ENCODE measurements around the gene MYH1. TPM values are rescaled to one million over a fixed set of nuclear protein-coding genes. Genes with fewer than 3 reads are reported as not detected.

MYH1 gene
- total and polyA plus RNA-seq, 2 of the 8 experiments (the other 6 are each of a cell fraction or from before 2014, with no cell fraction given), result not detected

DNA sequence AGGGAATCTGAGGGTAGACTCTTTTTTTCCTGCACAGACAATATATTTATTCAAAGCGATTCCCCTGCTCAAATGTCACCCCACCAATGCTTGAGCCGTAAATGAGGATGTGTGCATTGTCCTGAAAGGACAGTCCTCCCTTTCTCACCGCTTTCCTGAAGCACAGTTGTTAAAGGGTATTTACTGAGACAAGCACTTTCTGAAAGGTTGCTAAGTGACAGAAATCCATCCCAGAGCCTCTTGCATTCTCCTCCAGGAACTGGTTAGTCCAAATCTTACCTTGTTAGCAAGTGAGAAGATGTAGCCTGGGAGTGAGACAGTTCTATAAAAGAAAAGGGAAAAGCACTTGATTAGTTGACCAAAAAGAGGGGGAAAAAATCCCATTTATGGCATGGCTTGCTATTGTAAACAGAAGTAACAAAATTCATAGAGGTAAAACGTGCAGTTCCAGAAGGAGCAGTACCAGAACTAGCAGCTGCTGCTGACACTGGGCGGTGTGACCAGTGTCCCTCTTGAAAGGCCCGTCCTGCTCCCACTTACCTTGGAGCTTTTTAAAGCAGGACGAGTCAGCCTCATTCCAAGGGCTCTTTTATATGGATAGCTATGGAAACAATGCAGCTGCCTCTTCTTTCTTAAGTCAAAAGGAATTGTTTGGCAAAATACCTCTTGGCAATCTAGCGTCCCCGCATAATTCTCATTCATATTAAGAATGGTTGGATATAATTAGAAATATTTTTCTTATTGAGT, 30.9 kb upstream of the MYH1 start, which contains the start of gene MYH2:
TSS of gene MYH2 (minus strand) at position 563 of the 747 bp plus-strand sequence. CDS start 1,738 bp downstream, outside the sequence.
- peaks cover 3 to 12% (median 6%) of the 10 kb centered on the region in 4 experiments; a peak in 5 of 7 replicates for H3K4me1 ChIP-seq (replicated peaks in 1 of 4; ENCODE audit: control insufficient read depth in 3 of 4, insufficient read depth in 4 of 4, low read length in 3 of 4)
- no peak within 1 kb of the TSS for H3K56ac ChIP-seq (replicated peaks; ENCODE audit: insufficient read length, low read depth, low read length)
- peak within 1 kb of the TSS; percentile 82 for H2BK120ac ChIP-seq (replicated peaks; ENCODE audit: low read depth, low read length)
- no peak within 1 kb of the TSS for H2BK15ac ChIP-seq (ENCODE audit: low read length)
- no peaks in the 10 kb centered on the region for H3K79me2 ChIP-seq (ENCODE audit: control insufficient read depth in 1 of 2, insufficient read depth in 2 of 2, low read length in 2 of 2)
- peak within 1 kb of the TSS; percentile 45; the same call in 1 of the 2 replicates for H3K27ac ChIP-seq (ENCODE audit: low read depth, low read length)
- H3K27me3 ChIP-seq (replicated peaks in 1 of 4; ENCODE audit: control insufficient read depth in 3 of 4, extremely low read depth in 1 of 4, insufficient read depth in 3 of 4, low read length in 3 of 4), result no peaks in the 10 kb centered on the region
- ChIA-PET POLR2A (ENCODE audit: partially characterized antibody) (no interaction called here), CTCF (ENCODE audit: partially characterized antibody) (no interaction called here)
- H2BK20ac ChIP-seq (ENCODE audit: low read length), result peak within 1 kb of the TSS; percentile 24; the same call in 1 of the 2 replicates
- peak in 1 of 2 experiments; percentile 27 for DNase-seq (ENCODE audit: low read depth in 1 of 2, low spot score in 2 of 2)
- no peak within 1 kb of the TSS for H3K23ac ChIP-seq (ENCODE audit: insufficient read length)
- peak within 1 kb of the TSS; percentile 71; the same call in 1 of the 2 replicates for H2BK5ac ChIP-seq (ENCODE audit: low read depth, low read length)
- H2AK5ac ChIP-seq (ENCODE audit: low read depth, low read length), result no peak within 1 kb of the TSS
- H3K4me3 ChIP-seq (ENCODE audit: extremely low read depth in 1 of 4, insufficient read depth in 2 of 4, low read depth in 3 of 4, low read length in 4 of 4), result peak within 1 kb of the TSS in 2 of 4 experiments; percentile 1 to 43; a peak in 4 of 8 replicates
- peak within 1 kb of the TSS; percentile 53 to 57 for H3K4me2 ChIP-seq (ENCODE audit: insufficient read depth in 1 of 2, low read depth in 2 of 2, low read length in 2 of 2)
- 0 out of 2 replicates have a peak within 1 kb of the TSS, but pooled peaks have one; percentile 34 for H3K18ac ChIP-seq (ENCODE audit: extremely low read depth, low read length)
- no peak within 1 kb of the TSS for H3K14ac ChIP-seq (ENCODE audit: insufficient read length)
- FAIRE-seq, result peak; percentile 69
- no peaks in the 10 kb centered on the region for H3K36me3 ChIP-seq (ENCODE audit: control insufficient read depth in 2 of 4, insufficient read depth in 4 of 4, low read length in 3 of 4)
- no peaks in the 10 kb centered on the region; the same call in 1 of the 2 replicates for H3K23me2 ChIP-seq (ENCODE audit: low read depth, low read length)
- no peak within 1 kb of the TSS for H3K4ac ChIP-seq (replicated peaks; ENCODE audit: insufficient read length, low read depth, low read length)
- no peak within 1 kb of the TSS; the same call in 1 of the 2 replicates for H2AFZ ChIP-seq (ENCODE audit: low read length)
- no peak within 1 kb of the TSS for H4K8ac ChIP-seq (ENCODE audit: extremely low read depth, insufficient read depth, low read length)
- peak within 1 kb of the TSS; percentile 47 for H4K5ac ChIP-seq (ENCODE audit: insufficient read length, low read depth, low read length)
- H4K91ac ChIP-seq (replicated peaks; ENCODE audit: insufficient read length, low read length), result no peak within 1 kb of the TSS
- no peaks in the 10 kb centered on the region for H4K20me1 ChIP-seq (replicated peaks in 1 of 2; ENCODE audit: control insufficient read depth in 1 of 2, insufficient read depth in 2 of 2, low read length in 2 of 2)
- H3K79me1 ChIP-seq (ENCODE audit: low read depth, low read length), result no peaks in the 10 kb centered on the region
- H3K9ac ChIP-seq (replicated peaks in 1 of 4; ENCODE audit: extremely low read depth in 1 of 4, low read depth in 3 of 4, low read length in 3 of 4), result no peak within 1 kb of the TSS; a peak in 1 of 7 replicates
- WGBS, 2 experiments (ENCODE audit: extremely low coverage in 1 of 2, insufficient coverage in 1 of 2, insufficient read length in 1 of 2, insufficient replicate concordance in 2 of 2, low coverage in 1 of 2, low lambda C conversion rate in 2 of 2, missing lambda C conversion rate in 1 of 2), result 20% methylated on average over 9 of the region's 9 CpGs; no CpG with 5 or more reads in 1 of the 2 experiments
- peak within 1 kb of the TSS; percentile 7; the same call in 1 of the 2 replicates for H2BK12ac ChIP-seq (ENCODE audit: low read depth, low read length)
- no peaks in the 10 kb centered on the region for H3K9me3 ChIP-seq (ENCODE audit: insufficient read depth in 2 of 2, low read depth in 1 of 2, low read length in 1 of 2)
- TF ChIP-seq, protein P1, sequence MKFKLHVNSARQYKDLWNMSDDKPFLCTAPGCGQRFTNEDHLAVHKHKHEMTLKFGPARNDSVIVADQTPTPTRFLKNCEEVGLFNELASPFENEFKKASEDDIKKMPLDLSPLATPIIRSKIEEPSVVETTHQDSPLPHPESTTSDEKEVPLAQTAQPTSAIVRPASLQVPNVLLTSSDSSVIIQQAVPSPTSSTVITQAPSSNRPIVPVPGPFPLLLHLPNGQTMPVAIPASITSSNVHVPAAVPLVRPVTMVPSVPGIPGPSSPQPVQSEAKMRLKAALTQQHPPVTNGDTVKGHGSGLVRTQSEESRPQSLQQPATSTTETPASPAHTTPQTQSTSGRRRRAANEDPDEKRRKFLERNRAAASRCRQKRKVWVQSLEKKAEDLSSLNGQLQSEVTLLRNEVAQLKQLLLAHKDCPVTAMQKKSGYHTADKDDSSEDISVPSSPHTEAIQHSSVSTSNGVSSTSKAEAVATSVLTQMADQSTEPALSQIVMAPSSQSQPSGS (IDR thresholded peaks at IDR 0.05; ENCODE audit: low read length), result no peak
- TF ChIP-seq CREB1 (IDR thresholded peaks at IDR 0.05) (no peak), JUND (IDR thresholded peaks at IDR 0.05; ENCODE audit: low read length) (no peak), POLR2AphosphoS5 (IDR thresholded peaks at IDR 0.05; ENCODE audit: low read depth, low read length) (no peak), BCL11A (IDR thresholded peaks at IDR 0.05; ENCODE audit: low read depth in 2 of 2, low read length in 2 of 2) (no peak), RAD21 (IDR thresholded peaks at IDR 0.05 in 1 of 2, conservative IDR thresholded peaks at IDR 0.05 in 1 of 2; ENCODE audit: low read depth in 2 of 2, low read length in 2 of 2) (no peak), EZH2 (IDR thresholded peaks at IDR 0.05; ENCODE audit: low read depth, low read length, severe bottlenecking) (no peak), RBBP5 (IDR thresholded peaks at IDR 0.05; ENCODE audit: borderline replicate concordance, low read depth, low read length) (no peak), SIRT6 (IDR thresholded peaks at IDR 0.05; ENCODE audit: low read length) (no peak), CTBP2 (IDR thresholded peaks at IDR 0.05; ENCODE audit: borderline replicate concordance, insufficient read depth, insufficient read length, low read length) (no peak)

Data from H1 (cell line).